Fibroblast of peridontal ligament (primary cell): Measurements from ENCODE around the gene AKR1B1.
"Not testable (repeated sequence)": the region's sequence is repeated elsewhere in the genome, so short reads cannot be mapped to it uniquely, and the experiment has no call there.

Experiments
- DNase-seq: peaks from one replicate; pipeline ENCODE4 v3.0.0-alpha.2; 2010; ENCODE audit errors: extremely low read depth

AKR1B1 gene

GRCh38 chr7:134458806-134459698, at the start of gene AKR1B1:
Gene AKR1B1 (minus strand): TSS chr7:134459100. CDS start chr7:134459062, 38 bp downstream.
- peak; percentile 89 for DNase-seq

DNA sequence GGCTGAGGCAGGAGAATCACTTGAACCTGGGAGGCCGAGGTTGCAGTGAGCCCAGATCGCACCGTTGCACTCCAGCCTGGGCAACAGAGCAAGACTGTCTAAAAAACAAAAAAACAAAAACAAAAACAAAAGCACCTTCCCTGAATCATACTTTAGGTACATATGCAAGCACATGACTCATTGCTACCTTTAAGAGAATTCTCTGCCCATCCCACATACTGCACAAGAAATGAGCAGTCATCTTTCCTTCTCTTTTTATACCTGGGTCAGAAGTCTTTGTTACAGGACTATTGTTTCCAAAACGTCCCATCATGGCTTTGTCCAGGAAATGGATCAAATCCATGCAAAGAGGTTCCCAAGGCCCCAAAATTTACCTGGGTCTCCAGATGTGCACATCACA, 47.0 kb upstream of the AKR1B1 start:
- no peak for DNase-seq

DNA sequence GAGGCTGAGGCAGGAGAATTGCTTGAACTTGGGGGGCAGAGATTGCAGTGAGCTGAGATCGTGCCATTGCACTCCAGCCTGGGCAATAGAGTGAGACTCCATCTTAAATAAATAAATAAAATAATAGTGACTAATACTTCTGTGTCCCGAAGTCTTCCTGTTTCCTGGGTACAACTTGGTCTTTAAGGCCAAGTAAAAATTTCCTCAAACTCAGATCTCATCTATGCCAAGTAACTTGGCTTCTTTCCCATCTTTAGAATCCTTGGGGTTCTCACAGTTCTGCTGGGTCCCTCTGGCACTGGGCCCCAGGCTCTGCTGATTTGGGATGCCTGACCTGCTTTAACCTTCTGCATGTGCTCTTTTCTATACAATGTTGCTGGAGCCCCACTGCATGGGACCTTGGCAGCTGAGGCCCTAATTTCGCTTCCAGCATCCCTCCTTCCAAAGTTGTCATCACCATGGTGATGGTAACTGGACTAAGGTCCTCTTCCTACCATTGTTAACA, 45.8 kb upstream of the AKR1B1 start:
- DNase-seq, result no peak

DNA sequence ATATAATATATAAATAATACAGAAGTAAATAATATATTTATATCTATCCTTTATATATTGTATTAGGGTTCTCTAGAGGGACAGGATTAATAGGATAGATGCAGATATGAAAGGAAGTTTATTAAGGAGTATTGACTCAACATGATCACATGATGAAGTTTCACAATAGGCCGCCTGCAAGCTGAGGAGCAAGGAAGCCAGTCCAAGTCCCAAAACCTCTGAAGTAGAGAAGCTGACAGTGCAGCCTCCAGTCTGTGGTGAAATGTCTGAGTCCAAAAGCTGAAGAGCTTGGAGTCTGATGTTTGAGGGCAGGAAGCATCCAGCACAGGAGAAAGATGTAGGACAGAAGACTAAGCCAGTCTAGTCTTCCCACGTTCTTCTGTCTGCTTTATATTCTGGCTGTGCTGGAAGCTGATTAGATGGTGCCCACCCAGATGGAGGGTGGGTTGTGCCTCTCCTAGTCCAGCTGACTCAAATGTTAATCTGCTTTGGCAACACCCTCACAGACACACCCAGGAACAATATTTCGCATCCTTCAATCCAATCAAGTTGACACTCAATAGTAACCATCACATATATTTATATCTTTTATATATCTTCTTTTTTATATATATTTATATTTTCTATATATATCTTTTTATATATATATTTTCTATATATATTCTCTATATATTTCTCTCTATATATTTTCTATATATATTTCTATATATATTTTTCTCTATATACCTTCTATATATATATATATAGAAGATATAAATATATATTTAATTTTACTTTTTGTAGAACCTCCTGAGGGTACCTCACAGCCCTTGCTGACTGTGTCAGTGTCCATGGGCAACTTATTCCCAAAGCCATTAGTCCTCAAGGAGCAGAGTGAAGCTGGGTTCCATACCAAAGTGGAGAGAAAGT, 43.8 kb upstream of the AKR1B1 start:
- DNase-seq, result peak; percentile 73

DNA sequence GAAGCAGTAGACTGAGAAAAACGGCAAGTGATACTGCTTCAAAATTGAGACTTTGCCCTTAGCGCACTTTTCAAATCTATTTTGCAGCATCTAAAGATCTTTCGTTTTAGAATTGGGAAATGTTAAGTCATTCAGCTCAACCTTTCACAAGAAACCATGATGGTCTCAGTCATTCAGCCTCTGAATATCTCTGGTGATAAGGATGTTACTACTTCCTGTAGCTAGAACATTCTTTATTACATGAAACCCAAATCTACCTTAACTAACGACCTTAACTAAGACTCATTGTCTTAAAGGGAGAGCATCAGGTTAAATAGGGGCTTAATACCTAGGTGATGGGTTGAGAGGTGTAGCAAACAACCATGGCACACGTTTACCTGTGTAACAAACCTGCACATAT, 42.1 kb upstream of the AKR1B1 start:
- DNase-seq, result no peak

- no peak for DNase-seq
Measured at GRCh38 chr7:134500406-134500805, 41.5 kb upstream of the AKR1B1 start.

- no peak for DNase-seq
Measured at GRCh38 chr7:134495546-134495945, 36.6 kb upstream of the AKR1B1 start.

GRCh38 chr7:134493091-134493490, 34.2 kb upstream of the AKR1B1 start:
- DNase-seq, result no peak

- not testable (repeated sequence) for DNase-seq
Measured at GRCh38 chr7:134487721-134488120, 28.8 kb upstream of the AKR1B1 start.

- DNase-seq, result no peak
Measured at GRCh38 chr7:134485203-134485602, 26.3 kb upstream of the AKR1B1 start.

DNA sequence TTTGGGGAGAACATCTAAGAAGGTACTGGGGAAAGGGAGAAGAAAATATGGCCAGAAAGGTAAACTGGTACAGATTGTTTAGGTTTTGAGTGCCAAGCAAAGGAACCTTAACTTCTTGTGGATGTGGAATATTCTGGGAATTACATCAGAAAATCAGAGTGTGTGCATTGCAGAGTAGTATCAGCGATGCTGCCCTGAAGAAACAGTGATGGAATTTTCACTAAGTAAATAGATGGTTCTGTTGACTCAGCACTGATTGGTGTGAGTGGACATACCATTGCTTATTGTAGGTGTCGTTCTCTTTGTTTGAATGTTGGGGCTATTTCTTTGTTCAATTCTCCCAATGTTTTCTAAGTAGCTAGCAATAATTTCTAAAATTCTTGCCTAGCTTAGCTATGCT, 24.4 kb upstream of the AKR1B1 start:
- no peak for DNase-seq

GRCh38 chr7:134482858-134483257, 24.0 kb upstream of the AKR1B1 start:
- no peak for DNase-seq

- DNase-seq, result no peak
Measured at GRCh38 chr7:134481167-134481566, 22.3 kb upstream of the AKR1B1 start.

DNA sequence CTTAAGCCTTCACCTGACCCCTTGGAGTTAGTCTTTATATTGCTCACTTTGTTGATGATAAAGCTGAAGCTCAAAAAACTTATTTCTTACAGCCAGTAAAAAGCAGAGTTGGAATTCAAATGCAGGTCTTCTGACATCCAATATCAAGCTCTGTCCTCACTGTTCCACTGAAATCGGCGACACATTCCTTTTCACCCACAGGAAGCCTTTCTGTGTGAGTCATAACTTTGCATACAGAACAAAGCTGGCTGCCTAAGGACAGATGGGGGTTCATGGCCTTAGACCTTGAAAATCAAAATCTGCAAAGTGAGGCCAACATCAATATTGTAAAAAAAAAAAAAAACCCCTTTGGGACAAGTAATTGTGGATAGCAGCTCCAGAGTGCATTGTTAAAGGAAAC, 21.8 kb upstream of the AKR1B1 start:
- DNase-seq, result peak; percentile 32

DNA sequence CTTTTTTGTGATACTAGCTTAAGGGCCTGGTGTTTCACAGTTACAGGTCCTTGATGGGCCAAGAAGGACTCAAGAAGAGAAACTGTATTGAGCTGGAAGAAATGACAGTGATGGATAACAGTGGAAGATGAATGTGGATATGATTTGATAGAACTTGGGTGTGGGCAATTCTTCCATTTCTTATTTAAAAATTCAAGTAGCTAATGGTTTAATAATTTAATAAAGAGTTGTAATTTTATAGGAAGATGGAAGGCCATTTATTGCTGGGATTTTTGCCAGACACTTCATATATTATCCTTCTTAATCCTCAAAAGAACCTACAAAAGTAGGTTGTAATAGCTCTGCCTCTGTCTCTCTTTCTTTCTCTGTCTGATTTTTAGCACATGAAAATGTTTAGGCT, 21.3 kb upstream of the AKR1B1 start:
- no peak for DNase-seq

- DNase-seq, result no peak
Measured at GRCh38 chr7:134478707-134479106, 19.8 kb upstream of the AKR1B1 start.

GRCh38 chr7:134477954-134478353, 19.1 kb upstream of the AKR1B1 start:
- DNase-seq, result peak; percentile 49

- no peak for DNase-seq
Measured at GRCh38 chr7:134476044-134476443, 17.1 kb upstream of the AKR1B1 start.

- DNase-seq, result no peak
Measured at GRCh38 chr7:134474828-134475227, 15.9 kb upstream of the AKR1B1 start.

DNA sequence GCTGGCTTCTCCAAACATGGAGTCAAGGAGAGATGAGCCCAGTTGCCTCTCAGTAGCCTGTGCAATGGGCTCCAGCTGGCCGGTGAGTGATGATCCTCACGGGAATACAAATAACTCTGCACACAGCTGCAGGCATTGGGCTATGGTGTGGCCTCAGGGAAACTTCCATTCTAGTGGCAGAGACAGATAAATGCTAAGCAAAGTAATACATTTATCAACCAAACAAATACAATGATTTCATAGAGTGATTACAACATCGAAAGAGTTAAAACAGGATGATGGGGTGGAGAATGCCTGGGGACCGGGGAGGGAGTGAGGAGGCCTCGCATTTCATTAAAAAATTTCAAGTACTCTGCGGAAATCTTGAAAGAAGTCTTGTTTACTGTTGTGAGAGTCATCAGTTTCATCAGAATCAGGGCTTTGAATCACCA, 15.0 kb upstream of the AKR1B1 start:
- DNase-seq, result peak; percentile 75

GRCh38 chr7:134472572-134473244, 13.8 kb upstream of the AKR1B1 start:
- DNase-seq, result no peak

DNA sequence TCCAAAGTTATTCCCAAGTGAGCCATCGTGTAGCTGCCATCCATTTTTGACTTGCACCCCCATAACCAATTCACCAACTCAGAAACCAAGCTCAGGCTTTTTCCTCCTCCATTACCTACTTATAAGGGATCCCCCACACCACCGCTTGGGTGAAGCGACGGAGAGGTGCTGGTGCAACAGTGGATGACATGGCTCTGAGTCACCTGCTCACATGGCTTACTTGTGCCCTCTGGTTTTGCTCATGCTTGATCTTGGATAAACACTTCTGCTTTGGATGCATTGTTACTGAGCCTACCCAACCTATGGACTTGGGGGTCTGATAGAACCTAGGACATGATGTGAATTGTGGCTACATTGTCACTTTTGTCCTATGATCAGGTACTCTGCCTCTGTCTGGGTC, 12.0 kb upstream of the AKR1B1 start:
- peak; percentile 33 for DNase-seq
